HG03039 (cell line): ENCODE results near the gene IER3IP1.
"Not testable (repeated sequence)": the region's sequence is repeated elsewhere in the genome, so short reads cannot be mapped to it uniquely, and the experiment has no call there.

ENCODE experiments used
- ATAC-seq: cut with Tn5 transposase; IDR thresholded peaks from one replicate; pipeline ENCODE4 v1.9.1; 2021; ENCODE audit warnings: mild to moderate bottlenecking, moderate library complexity; ENCODE audit not compliant: unreplicated experiment

The IER3IP1 gene

GRCh38 chr18:47160256-47160655, 15.9 kb downstream of the IER3IP1 start:
- ATAC-seq: no peak

- ATAC-seq: not testable (repeated sequence)
These were observed 17.8 kb downstream of the IER3IP1 start for GRCh38 chr18:47158404-47158803.

- no peak for ATAC-seq
These were observed 24.7 kb downstream of the IER3IP1 start for GRCh38 chr18:47151439-47151838.

GRCh38 chr18:47150824-47151366, 25.3 kb downstream of the IER3IP1 start:
- ATAC-seq: no peak

GRCh38 chr18:47150029-47150823, 25.9 kb downstream of the IER3IP1 start, which contains the start of gene HDHD2:
Gene HDHD2, minus strand, starts transcription at chr18:47150500. Its CDS starts 14,061 bp downstream, at chr18:47136439.
- ATAC-seq: peak; percentile 91

- no peak for ATAC-seq
These were observed 26.6 kb downstream of the IER3IP1 start for GRCh38 chr18:47149457-47150028.

- ATAC-seq: no peak
These were observed 30.0 kb downstream of the IER3IP1 start for GRCh38 chr18:47146206-47146605.

GRCh38 chr18:47143899-47144485, 32.2 kb downstream of the IER3IP1 start:
- ATAC-seq: no peak

GRCh38 chr18:47143153-47143552, 33.0 kb downstream of the IER3IP1 start:
- no peak for ATAC-seq

GRCh38 chr18:47141289-47141688, 34.9 kb downstream of the IER3IP1 start:
- no peak for ATAC-seq

GRCh38 chr18:47121146-47121545, 55.0 kb downstream of the IER3IP1 start:
- no peak for ATAC-seq

GRCh38 chr18:47120428-47120827, 55.7 kb downstream of the IER3IP1 start:
- ATAC-seq: peak; percentile 95

GRCh38 chr18:47118981-47119380, 57.2 kb downstream of the IER3IP1 start:
- ATAC-seq: no peak

- ATAC-seq: no peak
These were observed 61.0 kb downstream of the IER3IP1 start for GRCh38 chr18:47115205-47115604.

- ATAC-seq: no peak
These were observed 62.2 kb downstream of the IER3IP1 start for GRCh38 chr18:47113796-47114540.

GRCh38 chr18:47110492-47111274, 65.5 kb downstream of the IER3IP1 start:
- ATAC-seq: no peak

- no peak for ATAC-seq
These were observed 66.4 kb downstream of the IER3IP1 start for GRCh38 chr18:47109720-47110119.

- no peak for ATAC-seq
These were observed 67.2 kb downstream of the IER3IP1 start for GRCh38 chr18:47108998-47109405.

- ATAC-seq: no peak
These were observed 67.8 kb downstream of the IER3IP1 start for GRCh38 chr18:47108373-47108772.
